SU-DHL-6 (cell line): ENCODE measurements around the gene PTGER1.

Experiments
- H2AFZ ChIP-seq: fragments of 200-600 bp; sonication (generic); 2 replicates; pipeline ENCODE4 v1.6.1; 2014; ENCODE audit warnings: low read depth, mild to moderate bottlenecking, moderate library complexity, mixed read lengths, antibody characterized with exemption, low read length; ENCODE audit not compliant: severe bottlenecking
- H3F3A ChIP-seq: fragments of 200-600 bp; shearing (Covaris generic); 2 replicates; pipeline ENCODE4 v1.6.0; 2016; ENCODE audit warnings: antibody characterized with exemption, mild to moderate bottlenecking; ENCODE audit not compliant: insufficient read depth
- H3K27ac ChIP-seq: fragments of 200-600 bp; sonication (generic); 2 replicates; pipeline ENCODE4 v1.5.1; 2016; ENCODE audit warnings: low read depth, mild to moderate bottlenecking, low read length, moderate library complexity, mixed read lengths
- H3K27me3 ChIP-seq: fragments of 200-600 bp; sonication (generic), shearing (Covaris generic); 2 replicates; pipeline ENCODE4 v1.6.0; 2014; ENCODE audit warnings: mild to moderate bottlenecking, low read length
- H3K36me3 ChIP-seq: fragments of 200-600 bp; sonication (generic); 2 replicates; pipeline ENCODE4 v1.6.1; 2014; ENCODE audit warnings: mild to moderate bottlenecking, low read length, mixed read lengths
- H3K4me2 ChIP-seq: fragments of 300-600, 200-600 bp; shearing (Covaris generic), sonication (generic); 2 replicates; pipeline ENCODE4 v1.6.0; 2014; ENCODE audit warnings: low read length, low read depth, mild to moderate bottlenecking; ENCODE audit not compliant: poor library complexity, severe bottlenecking
- H3K4me3 ChIP-seq: fragments of 200-600 bp; sonication (generic); 2 replicates; pipeline ENCODE4 v1.5.1; 2014; ENCODE audit warnings: antibody characterized with exemption, low read length, mild to moderate bottlenecking, mixed read lengths; ENCODE audit not compliant: insufficient read depth, poor library complexity, severe bottlenecking
- H3K79me2 ChIP-seq: fragments of 200-600 bp; sonication (generic); 2 replicates; pipeline ENCODE4 v1.6.1; 2014; ENCODE audit warnings: mild to moderate bottlenecking, low read length, moderate library complexity; ENCODE audit not compliant: insufficient read depth
- H3K9ac ChIP-seq: fragments of 200-600 bp; sonication (generic); 2 replicates; pipeline ENCODE4 v1.7.0; 2014; ENCODE audit warnings: mild to moderate bottlenecking, low read length
- H3K9me2 ChIP-seq: fragments of 200-600 bp; sonication (generic); replicated peaks from 2 replicates; pipeline ENCODE4 v1.6.1; 2014; ENCODE audit warnings: low read length; ENCODE audit not compliant: insufficient read depth
- H3K9me3 ChIP-seq: fragments of 200-600 bp; sonication (generic); 2 replicates; pipeline ENCODE4 v1.6.1; 2014; ENCODE audit warnings: low read length, mixed read lengths; ENCODE audit not compliant: insufficient read depth
- H4K20me1 ChIP-seq: fragments of 200-600 bp; sonication (generic); 2 replicates; pipeline ENCODE4 v1.6.1; 2014; ENCODE audit warnings: low read depth, mild to moderate bottlenecking, antibody characterized with exemption, low read length, moderate library complexity, mixed read lengths
- EZH2phosphoT487 ChIP-seq: fragments of 200-600 bp; sonication (generic), shearing (Covaris generic); conservative IDR thresholded peaks from 2 replicates; pipeline ENCODE4 v1.6.1; 2018; ENCODE audit warnings: mild to moderate bottlenecking, antibody characterized with exemption, low read length, moderate library complexity, mixed read lengths
- TF ChIP-seq, protein P1 (sequence below): fragments of 200-600 bp; sonication (generic); IDR thresholded peaks from one replicate; pipeline ENCODE4 v1.5.1; 2017; ENCODE audit warnings: antibody characterized with exemption, mild to moderate bottlenecking, low read length, moderate library complexity; ENCODE audit not compliant: insufficient read depth, poor library complexity, severe bottlenecking

The PTGER1 gene

DNA sequence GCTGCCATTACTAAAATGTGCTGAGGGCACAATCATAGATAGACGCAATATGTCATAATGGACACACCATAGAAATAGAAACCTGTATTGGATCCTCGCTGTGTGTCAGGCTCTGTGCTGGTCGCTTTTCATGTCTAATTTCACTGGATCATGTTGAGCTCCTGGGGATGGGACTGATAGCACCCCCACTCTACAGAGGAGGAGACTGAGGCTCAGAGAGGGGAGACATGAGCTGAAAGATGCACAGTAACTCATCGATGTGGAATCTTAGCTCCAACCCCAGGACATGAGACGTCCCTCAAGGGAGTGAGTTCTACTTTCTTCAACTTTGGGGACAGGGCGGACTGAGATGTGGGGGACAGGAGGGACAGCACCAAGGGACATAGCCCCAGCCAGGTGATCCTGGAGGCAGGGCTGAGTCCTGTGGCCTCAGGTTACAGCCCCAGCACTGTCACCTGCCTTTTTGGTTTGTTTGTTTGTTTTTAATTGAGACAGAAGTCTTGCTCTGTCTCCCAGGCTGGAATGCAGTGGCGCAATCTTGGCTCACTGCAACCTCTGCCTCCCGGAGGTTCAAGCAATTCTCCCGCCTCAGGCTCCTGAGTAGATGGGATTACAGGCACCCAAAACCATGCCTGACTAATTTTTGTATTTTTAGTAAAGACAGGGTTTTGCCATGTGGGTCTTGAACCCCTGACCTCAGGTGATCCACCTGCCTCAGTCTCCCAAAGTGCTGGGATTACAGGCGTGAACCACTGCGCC is 27.4 kb upstream of the PTGER1 start:
- Histone ChIP-seq H3K9ac (no peak overlapping the region), H4K20me1 (no peaks in the 10 kb centered on the region), H3K36me3 (no peaks in the 10 kb centered on the region), H3K9me2 (no peaks in the 10 kb centered on the region), H3F3A (no peaks in the 10 kb centered on the region), H3K27ac (no peak overlapping the region), H3K27me3 (no peaks in the 10 kb centered on the region), H3K79me2 (no peaks in the 10 kb centered on the region), H3K4me3 (no peak overlapping the region), H2AFZ (no peak overlapping the region), H3K9me3 (no peaks in the 10 kb centered on the region), H3K4me2 (no peak overlapping the region)
- no peak for TF ChIP-seq EZH2phosphoT487
- TF ChIP-seq, protein P1, sequence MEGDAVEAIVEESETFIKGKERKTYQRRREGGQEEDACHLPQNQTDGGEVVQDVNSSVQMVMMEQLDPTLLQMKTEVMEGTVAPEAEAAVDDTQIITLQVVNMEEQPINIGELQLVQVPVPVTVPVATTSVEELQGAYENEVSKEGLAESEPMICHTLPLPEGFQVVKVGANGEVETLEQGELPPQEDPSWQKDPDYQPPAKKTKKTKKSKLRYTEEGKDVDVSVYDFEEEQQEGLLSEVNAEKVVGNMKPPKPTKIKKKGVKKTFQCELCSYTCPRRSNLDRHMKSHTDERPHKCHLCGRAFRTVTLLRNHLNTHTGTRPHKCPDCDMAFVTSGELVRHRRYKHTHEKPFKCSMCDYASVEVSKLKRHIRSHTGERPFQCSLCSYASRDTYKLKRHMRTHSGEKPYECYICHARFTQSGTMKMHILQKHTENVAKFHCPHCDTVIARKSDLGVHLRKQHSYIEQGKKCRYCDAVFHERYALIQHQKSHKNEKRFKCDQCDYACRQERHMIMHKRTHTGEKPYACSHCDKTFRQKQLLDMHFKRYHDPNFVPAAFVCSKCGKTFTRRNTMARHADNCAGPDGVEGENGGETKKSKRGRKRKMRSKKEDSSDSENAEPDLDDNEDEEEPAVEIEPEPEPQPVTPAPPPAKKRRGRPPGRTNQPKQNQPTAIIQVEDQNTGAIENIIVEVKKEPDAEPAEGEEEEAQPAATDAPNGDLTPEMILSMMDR: no peak

DNA sequence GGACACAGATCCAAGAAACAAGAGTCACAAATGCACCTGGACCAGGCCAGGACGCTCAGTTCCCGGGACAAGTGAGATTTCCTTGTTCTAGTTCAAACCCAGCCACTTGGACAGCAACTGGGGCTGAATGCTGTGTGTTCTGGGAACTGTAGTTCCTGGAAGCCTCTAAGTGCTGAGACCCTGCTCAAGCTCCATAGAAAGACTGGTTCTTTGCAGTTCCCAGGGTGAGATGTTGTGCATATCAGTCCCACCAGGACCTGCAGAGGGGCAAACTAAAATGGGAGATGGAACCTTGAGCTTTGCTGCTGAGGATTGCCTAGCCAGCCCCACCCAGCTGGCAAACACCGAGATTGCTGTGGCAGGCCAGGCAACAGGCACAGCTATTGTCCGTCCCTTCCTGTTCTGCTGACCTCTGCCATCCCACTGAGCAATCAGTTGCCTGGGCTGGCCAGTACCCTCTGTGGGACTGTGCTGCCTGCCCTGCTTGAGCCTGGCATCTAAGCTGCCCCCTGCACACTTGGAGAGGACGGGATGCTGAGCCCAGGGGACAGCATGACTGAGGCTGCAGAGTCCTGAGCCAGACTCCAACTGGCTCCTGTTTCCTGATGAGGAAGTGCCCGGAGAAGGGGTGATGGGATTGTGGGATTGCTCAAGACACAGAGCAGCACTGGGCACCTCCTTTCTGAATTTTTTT is 22.2 kb upstream of the PTGER1 start:
- TF ChIP-seq, protein P1: no peak
- TF ChIP-seq EZH2phosphoT487: no peak
- H3K9ac ChIP-seq: no peak overlapping the region
- H3K36me3 ChIP-seq: no peaks in the 10 kb centered on the region
- H3K79me2 ChIP-seq: no peaks in the 10 kb centered on the region
- H3K9me3 ChIP-seq: no peaks in the 10 kb centered on the region
- no peaks in the 10 kb centered on the region for H3F3A ChIP-seq
- no peaks in the 10 kb centered on the region for H4K20me1 ChIP-seq
- no peak overlapping the region for H3K4me3 ChIP-seq
- no peaks in the 10 kb centered on the region for H3K27me3 ChIP-seq
- H3K27ac ChIP-seq: no peak overlapping the region
- H3K9me2 ChIP-seq: no peaks in the 10 kb centered on the region
- H3K4me2 ChIP-seq: no peak overlapping the region
- H2AFZ ChIP-seq: no peak overlapping the region

DNA sequence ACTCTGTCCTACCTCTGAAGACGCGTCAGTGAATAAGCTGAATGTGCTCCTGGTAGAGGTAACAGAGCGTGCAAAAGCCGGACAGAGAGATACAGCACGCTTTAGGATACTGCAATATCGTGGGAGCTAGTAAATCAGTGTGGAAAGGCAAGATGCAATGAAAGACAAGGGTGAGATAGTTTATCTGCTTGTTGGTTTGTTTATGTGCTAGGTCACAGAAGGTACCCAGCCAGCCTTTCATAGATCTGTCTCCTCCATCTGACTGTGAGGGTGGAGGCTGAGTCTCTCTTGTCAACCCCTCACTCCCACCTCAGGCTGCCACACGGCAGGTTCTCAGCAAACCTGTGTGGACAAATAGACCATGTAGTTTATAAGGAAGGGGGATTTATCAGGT is 21.7 kb upstream of the PTGER1 start:
- H3F3A ChIP-seq: no peaks in the 10 kb centered on the region
- H4K20me1 ChIP-seq: no peaks in the 10 kb centered on the region
- H3K79me2 ChIP-seq: no peaks in the 10 kb centered on the region
- H3K4me2 ChIP-seq: peak overlapping the region; percentile 57
- H3K4me3 ChIP-seq: peak overlapping the region; percentile 55
- no peaks in the 10 kb centered on the region for H3K9me3 ChIP-seq
- no peak overlapping the region for H2AFZ ChIP-seq
- TF ChIP-seq EZH2phosphoT487: no peak
- TF ChIP-seq, protein P1: no peak
- H3K9ac ChIP-seq: no peak overlapping the region
- no peaks in the 10 kb centered on the region for H3K9me2 ChIP-seq
- no peak overlapping the region for H3K27ac ChIP-seq
- H3K27me3 ChIP-seq: no peaks in the 10 kb centered on the region
- no peaks in the 10 kb centered on the region for H3K36me3 ChIP-seq
